MM.1S (cell line): Measurements from ENCODE around the gene MCF2L2.

Source experiments
- EZH2 ChIP-seq: fragments of 300-600 bp; sonication (generic); optimal IDR thresholded peaks from 2 replicates; pipeline ENCODE3; 2017; ENCODE audit warnings: low read depth, mild to moderate bottlenecking, antibody characterized with exemption, low read length, mixed read lengths
- EZH2phosphoT487 ChIP-seq: fragments of 300-600 bp; sonication (generic); IDR thresholded peaks from 2 replicates; pipeline ENCODE4 v1.6.1; 2018; ENCODE audit warnings: antibody characterized with exemption, low read length
- TF ChIP-seq, protein P1 (sequence below): fragments of 300-600 bp; sonication (generic); IDR thresholded peaks from 2 replicates; pipeline ENCODE4 v1.5.1; 2016; ENCODE audit warnings: antibody characterized with exemption, low read length, mixed read lengths

DNA sequence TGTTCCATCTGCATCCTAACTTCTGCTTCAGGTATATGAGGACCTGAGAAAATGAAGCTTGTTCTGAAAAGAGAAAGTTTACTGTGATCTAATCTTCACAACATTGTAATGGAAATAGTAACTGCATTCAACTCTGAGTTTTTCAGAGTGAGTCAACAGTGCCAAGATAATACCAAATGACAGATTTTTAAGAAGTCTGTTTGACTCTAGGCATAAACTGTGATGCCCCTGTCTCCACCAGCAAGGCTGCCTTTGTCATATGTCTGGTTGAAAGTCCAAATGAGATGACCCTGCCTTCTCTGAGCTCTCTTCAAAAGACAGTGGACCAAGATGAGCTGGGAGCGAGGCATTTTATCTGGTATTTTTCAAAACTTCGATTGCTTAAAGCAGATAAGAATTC lies 220.2 kb downstream of the MCF2L2 start:
- TF ChIP-seq, protein P1, sequence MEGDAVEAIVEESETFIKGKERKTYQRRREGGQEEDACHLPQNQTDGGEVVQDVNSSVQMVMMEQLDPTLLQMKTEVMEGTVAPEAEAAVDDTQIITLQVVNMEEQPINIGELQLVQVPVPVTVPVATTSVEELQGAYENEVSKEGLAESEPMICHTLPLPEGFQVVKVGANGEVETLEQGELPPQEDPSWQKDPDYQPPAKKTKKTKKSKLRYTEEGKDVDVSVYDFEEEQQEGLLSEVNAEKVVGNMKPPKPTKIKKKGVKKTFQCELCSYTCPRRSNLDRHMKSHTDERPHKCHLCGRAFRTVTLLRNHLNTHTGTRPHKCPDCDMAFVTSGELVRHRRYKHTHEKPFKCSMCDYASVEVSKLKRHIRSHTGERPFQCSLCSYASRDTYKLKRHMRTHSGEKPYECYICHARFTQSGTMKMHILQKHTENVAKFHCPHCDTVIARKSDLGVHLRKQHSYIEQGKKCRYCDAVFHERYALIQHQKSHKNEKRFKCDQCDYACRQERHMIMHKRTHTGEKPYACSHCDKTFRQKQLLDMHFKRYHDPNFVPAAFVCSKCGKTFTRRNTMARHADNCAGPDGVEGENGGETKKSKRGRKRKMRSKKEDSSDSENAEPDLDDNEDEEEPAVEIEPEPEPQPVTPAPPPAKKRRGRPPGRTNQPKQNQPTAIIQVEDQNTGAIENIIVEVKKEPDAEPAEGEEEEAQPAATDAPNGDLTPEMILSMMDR: no peak
- no peak for TF ChIP-seq EZH2
- TF ChIP-seq EZH2phosphoT487: no peak
